Caki2 (cell line): ENCODE data around the gene POLR3A. TPM values are rescaled to one million over a fixed set of nuclear protein-coding genes. Genes with fewer than 3 reads are reported as not detected.
A peak's percentile ranks its signal among the peaks of the same experiment; 100 is the strongest.
"Not testable (repeated sequence)": the region's sequence is repeated elsewhere in the genome, so short reads cannot be mapped to it uniquely, and the experiment has no call there.

Experiments
- DNase-seq: peaks from one replicate; pipeline ENCODE4 v3.0.0-alpha.2; 2015; ENCODE audit warnings: low read depth
- in situ Hi-C: cut with HindIII; loops from 2 replicates; pipeline ENCODE4 v1.10.0; 2016; ENCODE audit warnings: low sequenced_read_pairs, low pct_unique_long_range_greater_than_20kb, mixed read lengths
- total RNA-seq: library from RNA; depleted of rRNA; stranded (reverse); fragments of >200 nt; shearing (Covaris generic); gene quantifications from 2 replicates; pipeline ENCODE4 v1.2.3, GENCODE V29; 2014; ENCODE audit warnings: low replicate concordance; rRNA removed

The POLR3A gene
- 11.1 and 12.8 TPM in 2 replicates for total RNA-seq

DNA sequence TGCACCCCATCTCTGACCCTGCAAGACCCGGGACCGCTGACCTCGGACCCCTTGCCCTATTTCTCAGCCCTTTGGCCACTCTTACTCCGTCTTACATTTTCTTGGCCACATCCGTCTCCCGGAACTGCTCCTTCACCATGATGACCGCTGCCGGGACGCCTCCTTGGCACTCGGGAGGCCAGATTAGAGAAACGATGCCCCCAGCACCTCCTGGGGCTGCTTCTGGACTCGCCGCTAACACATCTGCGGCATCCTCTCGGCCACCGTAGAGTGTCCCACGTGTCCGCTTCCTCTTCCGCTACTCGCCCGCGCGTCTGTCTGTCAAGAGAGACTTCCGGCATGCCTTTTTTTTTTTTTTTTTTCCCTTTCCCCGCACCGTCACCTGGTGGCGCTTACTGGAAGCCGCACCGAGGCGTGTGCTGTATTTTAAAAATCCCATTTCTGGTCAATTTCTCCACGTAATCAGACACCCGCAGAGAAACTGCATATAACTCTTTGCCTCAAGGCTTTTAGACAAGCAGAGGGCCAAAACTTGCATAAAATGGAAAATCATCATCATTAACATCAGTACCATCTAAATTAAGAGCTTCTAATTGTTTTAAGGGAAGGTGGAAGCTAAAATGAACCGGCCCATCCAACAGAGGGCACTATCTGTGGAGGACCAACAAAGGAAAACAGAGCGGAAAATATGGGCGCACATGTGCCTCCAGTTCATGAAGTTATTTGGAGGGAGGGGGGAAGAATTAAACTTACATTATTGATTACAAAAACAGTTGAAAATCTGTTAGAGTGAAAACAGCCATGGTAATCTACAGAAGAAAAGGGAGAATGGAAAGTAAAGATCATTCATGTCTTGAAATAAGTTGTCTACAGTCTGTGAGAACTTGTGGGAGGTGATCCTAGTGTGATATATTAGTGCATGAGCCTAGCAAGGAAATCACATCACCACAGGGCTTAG lies at the start of gene POLR3A:
TSS of gene POLR3A (minus strand) at position 247 of the 958 bp plus-strand sequence. CDS start at position 139, 108 bp downstream.
- in situ Hi-C loops, result no loop called here
- DNase-seq, result peak; percentile 97

- DNase-seq, result no peak
- in situ Hi-C loops, result no loop called here
These were observed 49.4 kb upstream of the POLR3A start for GRCh38 chr10:78078539-78079330.

- in situ Hi-C loops, DNase-seq: not testable (repeated sequence)
These were observed 46.5 kb upstream of the POLR3A start for GRCh38 chr10:78075806-78076205.

GRCh38 chr10:78072504-78072903 lies 43.2 kb upstream of the POLR3A start:
- in situ Hi-C loops, result no loop called here
- DNase-seq, result no peak

DNA sequence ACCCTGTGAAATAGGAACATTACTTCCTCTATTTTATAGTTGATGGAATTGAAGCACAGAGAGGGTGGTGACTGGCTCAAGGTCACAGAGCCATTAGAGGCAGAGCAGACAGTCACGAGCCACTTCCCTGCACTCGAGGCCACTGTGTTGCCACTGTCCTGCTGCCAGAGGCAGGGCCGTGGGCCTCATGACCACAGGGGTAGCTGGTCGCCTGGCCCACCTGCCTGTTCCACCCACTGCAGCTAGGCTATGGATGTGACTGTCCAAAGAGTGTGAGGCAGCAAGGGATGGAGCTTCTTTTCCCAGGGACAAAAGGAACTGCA lies 42.5 kb upstream of the POLR3A start:
- no peak for DNase-seq

GRCh38 chr10:78071140-78071856 lies 42.0 kb upstream of the POLR3A start:
- DNase-seq, result no peak

More for the DNA sequence above, 42.5 kb upstream of the POLR3A start:
- in situ Hi-C loops, result no loop called here

DNA sequence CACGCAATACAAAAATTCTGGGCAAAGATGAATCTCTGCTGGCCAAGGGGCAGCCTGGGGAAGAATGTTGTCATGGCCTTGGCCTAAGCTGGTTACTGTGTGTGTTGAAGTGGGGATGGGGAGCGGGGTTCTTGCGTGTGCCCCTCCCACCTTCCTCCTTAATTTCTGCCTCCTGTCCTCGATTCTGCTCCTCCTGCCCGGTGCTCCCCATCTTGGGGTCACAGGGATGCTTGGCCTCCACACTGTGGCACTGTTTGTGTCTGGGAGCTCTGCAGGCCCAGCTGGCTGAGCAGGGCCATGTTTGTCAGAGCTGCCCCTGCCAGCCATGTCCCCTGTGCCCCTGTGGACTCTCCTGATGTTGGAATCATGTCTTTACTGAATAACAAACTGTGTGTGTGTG lies 41.4 kb upstream of the POLR3A start:
- DNase-seq, result no peak
- in situ Hi-C loops, result no loop called here

More at GRCh38 chr10:78071140-78071856, 42.0 kb upstream of the POLR3A start:
- in situ Hi-C loops, result no loop called here

- in situ Hi-C loops, DNase-seq: not testable (repeated sequence)
These were observed 40.7 kb upstream of the POLR3A start for GRCh38 chr10:78070064-78070463.

GRCh38 chr10:78069151-78069550 lies 39.8 kb upstream of the POLR3A start:
- in situ Hi-C loops, result no loop called here

DNA sequence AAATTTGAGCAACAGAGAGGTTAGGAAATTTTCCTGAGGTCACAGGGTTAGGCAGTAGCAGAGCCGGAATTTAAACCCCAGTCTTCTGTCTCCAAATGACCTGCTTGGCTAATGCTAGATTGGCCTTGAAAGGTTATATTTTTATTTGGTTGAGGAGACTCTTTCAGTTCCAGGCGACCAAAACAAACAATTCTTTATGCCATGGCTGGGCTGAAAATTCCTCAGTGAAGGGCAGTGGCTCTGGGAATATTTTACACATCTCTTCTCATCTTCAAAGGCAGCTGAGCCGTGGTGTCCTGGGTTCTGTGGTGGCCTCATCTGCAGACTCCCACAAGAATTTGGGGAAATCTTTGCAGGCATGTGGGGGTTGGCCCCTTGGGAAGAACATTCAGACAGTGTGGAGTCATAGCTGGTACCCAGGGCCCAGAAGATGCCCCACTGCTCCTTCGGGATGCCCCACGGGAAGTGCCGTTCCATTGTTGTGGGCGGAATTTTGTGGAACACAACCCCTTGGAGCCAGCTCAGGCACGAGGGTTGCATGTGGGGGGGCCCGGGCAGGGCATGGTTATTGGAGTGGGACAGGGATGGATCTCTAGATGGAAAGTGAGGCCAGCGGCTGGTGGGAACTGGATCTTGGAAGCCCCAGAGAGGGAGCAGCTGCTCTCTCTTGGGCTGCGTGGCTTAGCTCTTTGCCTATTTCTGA lies 37.6 kb upstream of the POLR3A start:
- no peak for DNase-seq
- in situ Hi-C loops, result no loop called here

More at GRCh38 chr10:78069151-78069550, 39.8 kb upstream of the POLR3A start:
- no peak for DNase-seq

DNA sequence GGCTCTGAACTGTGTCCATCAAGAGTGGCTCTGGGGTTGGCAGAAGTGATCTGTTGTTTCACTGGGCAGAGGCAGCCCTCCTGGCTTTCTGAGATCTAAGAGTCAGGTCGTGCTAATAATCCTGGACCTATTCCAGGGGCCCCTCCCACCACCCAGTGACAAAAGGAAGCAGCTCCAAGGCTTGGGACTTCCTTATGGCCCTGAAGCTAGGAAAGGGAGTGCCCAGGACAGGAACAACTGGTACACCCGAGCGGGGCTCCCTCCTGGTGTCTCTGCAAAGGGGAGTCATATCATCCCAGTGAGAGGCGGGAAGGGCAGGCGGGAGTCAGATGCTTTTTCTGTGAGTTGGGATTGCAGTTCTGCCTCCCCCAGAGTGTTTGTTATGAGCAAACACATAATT lies 36.7 kb upstream of the POLR3A start:
- in situ Hi-C loops, result no loop called here

GRCh38 chr10:78065611-78066010 lies 36.3 kb upstream of the POLR3A start:
- DNase-seq, result no peak
- in situ Hi-C loops, result no loop called here

More for the DNA sequence above, 36.7 kb upstream of the POLR3A start:
- DNase-seq, result no peak

- DNase-seq, in situ Hi-C loops: not testable (repeated sequence)
These were observed 35.6 kb upstream of the POLR3A start for GRCh38 chr10:78064919-78065318.

- DNase-seq, result no peak
- in situ Hi-C loops, result no loop called here
These were observed 33.9 kb upstream of the POLR3A start for GRCh38 chr10:78063236-78063635.

DNA sequence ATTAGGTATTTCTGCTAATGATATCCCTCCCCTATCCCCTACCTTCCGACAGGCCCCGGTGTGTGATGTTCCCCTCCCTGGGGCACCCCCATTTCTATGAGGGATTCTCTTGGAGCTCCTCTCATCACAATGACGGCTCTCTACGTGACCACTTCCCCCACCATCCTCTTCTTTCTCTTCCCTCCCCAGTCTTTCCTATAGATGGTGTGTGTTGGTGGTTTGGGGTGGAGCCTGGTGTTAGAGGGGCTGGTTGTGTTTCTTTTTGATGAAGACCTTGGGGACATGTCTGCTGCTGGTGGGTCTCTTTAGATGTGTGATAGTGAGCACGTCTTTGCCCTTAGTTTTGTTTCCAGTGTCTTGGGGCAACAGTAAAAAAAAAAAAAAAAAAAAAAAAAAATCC lies 33.0 kb upstream of the POLR3A start:
- DNase-seq, result no peak
- in situ Hi-C loops, result no loop called here

DNA sequence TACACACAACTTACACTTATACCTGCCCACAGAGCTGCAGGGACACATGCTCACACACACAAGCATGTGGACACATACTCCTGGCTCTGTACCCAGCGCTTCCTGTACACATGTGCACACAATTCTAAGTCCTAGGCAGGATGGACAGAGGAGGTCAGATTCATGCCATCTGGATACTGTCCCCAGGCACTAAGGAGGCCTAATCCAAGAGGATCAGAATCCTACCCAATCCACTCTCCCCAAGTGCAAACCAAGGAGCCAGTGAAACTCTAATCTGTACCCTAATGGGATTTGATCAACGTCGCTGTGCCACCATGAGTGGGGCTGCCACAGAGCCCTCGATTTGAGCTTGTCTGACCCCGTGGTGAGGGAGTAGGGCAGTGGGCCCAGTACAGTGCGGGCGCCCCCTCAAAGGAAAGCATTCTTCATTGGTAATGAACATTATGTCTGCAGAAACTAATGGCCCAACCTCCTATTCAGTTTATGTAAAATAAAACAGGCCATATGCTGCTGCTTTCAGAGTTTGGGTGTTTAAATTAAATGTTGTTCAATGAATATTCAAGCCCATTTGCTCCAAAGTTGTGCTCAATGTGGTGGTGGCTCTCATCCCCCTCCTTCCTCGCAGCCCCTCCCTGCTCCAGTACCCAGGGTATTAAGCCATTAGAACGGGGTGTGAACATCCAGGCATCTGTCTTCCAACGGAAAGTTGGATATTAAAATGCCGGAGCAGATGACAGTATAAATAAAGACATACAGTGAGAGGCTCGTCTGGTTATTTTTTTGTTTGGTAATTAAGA lies 30.8 kb upstream of the POLR3A start:
- in situ Hi-C loops, result no loop called here
- no peak for DNase-seq

DNA sequence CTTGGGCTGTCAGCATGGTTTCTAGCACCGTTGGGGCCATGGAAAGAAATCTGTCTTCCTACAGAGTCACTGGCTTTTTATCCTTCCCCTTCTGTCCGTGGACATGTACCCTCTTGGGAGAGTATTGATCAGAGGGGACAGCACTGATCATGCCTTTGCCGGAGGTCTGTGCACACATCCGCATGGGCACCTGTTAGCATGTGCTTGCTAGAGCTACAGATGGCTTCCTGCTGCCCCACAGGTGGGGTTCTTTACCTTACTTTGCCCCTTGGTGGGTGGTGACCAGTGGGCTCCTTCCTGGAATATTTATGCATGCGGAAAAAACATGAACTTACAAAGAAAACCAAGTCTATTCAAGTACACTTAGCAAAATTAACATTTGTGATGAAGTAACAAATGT lies 29.2 kb upstream of the POLR3A start:
- in situ Hi-C loops, result no loop called here
- no peak for DNase-seq
